ENCODE results near the gene NR4A3. TPM values are rescaled to one million over a fixed set of nuclear protein-coding genes. Genes with fewer than 3 reads are reported as not detected.

The NR4A3 gene
- total and polyA plus RNA-seq, 2 experiments from 2014 or later, result 0.10 to 0.17 TPM

DNA sequence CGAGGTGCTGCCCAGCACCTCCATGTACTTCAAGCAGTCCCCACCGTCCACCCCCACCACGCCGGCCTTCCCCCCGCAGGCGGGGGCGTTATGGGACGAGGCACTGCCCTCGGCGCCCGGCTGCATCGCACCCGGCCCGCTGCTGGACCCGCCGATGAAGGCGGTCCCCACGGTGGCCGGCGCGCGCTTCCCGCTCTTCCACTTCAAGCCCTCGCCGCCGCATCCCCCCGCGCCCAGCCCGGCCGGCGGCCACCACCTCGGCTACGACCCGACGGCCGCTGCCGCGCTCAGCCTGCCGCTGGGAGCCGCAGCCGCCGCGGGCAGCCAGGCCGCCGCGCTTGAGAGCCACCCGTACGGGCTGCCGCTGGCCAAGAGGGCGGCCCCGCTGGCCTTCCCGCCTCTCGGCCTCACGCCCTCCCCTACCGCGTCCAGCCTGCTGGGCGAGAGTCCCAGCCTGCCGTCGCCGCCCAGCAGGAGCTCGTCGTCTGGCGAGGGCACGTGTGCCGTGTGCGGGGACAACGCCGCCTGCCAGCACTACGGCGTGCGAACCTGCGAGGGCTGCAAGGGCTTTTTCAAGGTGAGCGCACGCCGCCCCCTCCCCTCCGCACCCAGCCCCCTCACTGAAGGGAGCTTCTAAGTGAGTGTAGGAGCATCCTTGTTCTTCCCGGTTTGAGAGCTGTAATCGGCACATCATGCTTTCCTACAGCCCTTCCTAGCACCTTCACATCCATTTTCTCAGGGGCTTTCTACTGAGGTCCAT is 6.9 kb downstream of the NR4A3 start:
- peak overlapping the region; percentile 73; the same call in 1 of the 2 replicates for H2AFZ ChIP-seq
- H4K20me1 ChIP-seq (replicated peaks; ENCODE audit: insufficient read depth), result peaks cover 16% of the 10 kb centered on the region
- ATAC-seq (peak; percentile 18), DNase-seq (ENCODE audit: low spot score) (peak; percentile 74)
- H3K9me2 ChIP-seq (ENCODE audit: insufficient read depth), result no peaks in the 10 kb centered on the region
- peaks cover 67% of the 10 kb centered on the region for H3K27me3 Mint-ChIP-seq (ENCODE audit: insufficient read depth, low read depth, poor library complexity)
- peaks cover 5% of the 10 kb centered on the region; the same call in 1 of the 2 replicates for H3K36me3 ChIP-seq (ENCODE audit: insufficient read depth)
- no peak overlapping the region for H3K27ac Mint-ChIP-seq
- peaks cover 8% of the 10 kb centered on the region; the same call in 1 of the 3 replicates for H3K9me3 Mint-ChIP-seq
- H3K79me2 ChIP-seq (replicated peaks; ENCODE audit: insufficient read depth), result no peaks in the 10 kb centered on the region
- H3K4me1 ChIP-seq (ENCODE audit: insufficient read depth), result peaks cover 36% of the 10 kb centered on the region
- no peaks in the 10 kb centered on the region; the same call in 2 of the 3 replicates for H3K36me3 Mint-ChIP-seq (ENCODE audit: low read depth)
- H3K4me3 ChIP-seq, result peak overlapping the region; percentile 55
- peak overlapping the region; percentile 72 for H3K4me3 Mint-ChIP-seq
- H3K4me2 ChIP-seq, result peak overlapping the region; percentile 85
- H3K4me1 Mint-ChIP-seq, result peaks cover 23% of the 10 kb centered on the region
- peaks cover 7% of the 10 kb centered on the region; the same call in 1 of the 2 replicates for H3F3A ChIP-seq (replicated peaks; ENCODE audit: low read depth)
- H3K27ac ChIP-seq (ENCODE audit: low read depth), result no peak overlapping the region
- H3K27me3 ChIP-seq (ENCODE audit: insufficient read depth), result peaks cover 83% of the 10 kb centered on the region
- TF ChIP-seq NANOG (IDR thresholded peaks at IDR 0.05; ENCODE audit: borderline replicate concordance), result no peak
- TF ChIP-seq ZNF114 (CRISPR knock-in tag; IDR thresholded peaks at IDR 0.05), result no peak
- no peak for TF ChIP-seq ETS1 (IDR thresholded peaks at IDR 0.05)
- no peak for TF ChIP-seq JUNB (IDR thresholded peaks at IDR 0.05; ENCODE audit: unreplicated experiment)
- peak; percentile 48 for TF ChIP-seq EZH2 (IDR thresholded peaks at IDR 0.05; ENCODE audit: low read depth, unreplicated experiment)
- TF ChIP-seq CREB1 (CRISPR knock-in tag; IDR thresholded peaks at IDR 0.05; ENCODE audit: low read depth), result 0 out of 2 replicates have a peak, but pooled peaks have one; percentile 4
- no peak for TF ChIP-seq POLR2AphosphoS5 (IDR thresholded peaks at IDR 0.05; ENCODE audit: low read depth)
- no peak for TF ChIP-seq EZH2phosphoT487 (IDR thresholded peaks at IDR 0.05; ENCODE audit: unreplicated experiment)
- TF ChIP-seq ZNF331 (CRISPR knock-in tag; IDR thresholded peaks at IDR 0.05; ENCODE audit: low read depth), result no peak
- TF ChIP-seq STAT1 (IDR thresholded peaks at IDR 0.05; ENCODE audit: unreplicated experiment), result no peak
- TF ChIP-seq, protein P1, sequence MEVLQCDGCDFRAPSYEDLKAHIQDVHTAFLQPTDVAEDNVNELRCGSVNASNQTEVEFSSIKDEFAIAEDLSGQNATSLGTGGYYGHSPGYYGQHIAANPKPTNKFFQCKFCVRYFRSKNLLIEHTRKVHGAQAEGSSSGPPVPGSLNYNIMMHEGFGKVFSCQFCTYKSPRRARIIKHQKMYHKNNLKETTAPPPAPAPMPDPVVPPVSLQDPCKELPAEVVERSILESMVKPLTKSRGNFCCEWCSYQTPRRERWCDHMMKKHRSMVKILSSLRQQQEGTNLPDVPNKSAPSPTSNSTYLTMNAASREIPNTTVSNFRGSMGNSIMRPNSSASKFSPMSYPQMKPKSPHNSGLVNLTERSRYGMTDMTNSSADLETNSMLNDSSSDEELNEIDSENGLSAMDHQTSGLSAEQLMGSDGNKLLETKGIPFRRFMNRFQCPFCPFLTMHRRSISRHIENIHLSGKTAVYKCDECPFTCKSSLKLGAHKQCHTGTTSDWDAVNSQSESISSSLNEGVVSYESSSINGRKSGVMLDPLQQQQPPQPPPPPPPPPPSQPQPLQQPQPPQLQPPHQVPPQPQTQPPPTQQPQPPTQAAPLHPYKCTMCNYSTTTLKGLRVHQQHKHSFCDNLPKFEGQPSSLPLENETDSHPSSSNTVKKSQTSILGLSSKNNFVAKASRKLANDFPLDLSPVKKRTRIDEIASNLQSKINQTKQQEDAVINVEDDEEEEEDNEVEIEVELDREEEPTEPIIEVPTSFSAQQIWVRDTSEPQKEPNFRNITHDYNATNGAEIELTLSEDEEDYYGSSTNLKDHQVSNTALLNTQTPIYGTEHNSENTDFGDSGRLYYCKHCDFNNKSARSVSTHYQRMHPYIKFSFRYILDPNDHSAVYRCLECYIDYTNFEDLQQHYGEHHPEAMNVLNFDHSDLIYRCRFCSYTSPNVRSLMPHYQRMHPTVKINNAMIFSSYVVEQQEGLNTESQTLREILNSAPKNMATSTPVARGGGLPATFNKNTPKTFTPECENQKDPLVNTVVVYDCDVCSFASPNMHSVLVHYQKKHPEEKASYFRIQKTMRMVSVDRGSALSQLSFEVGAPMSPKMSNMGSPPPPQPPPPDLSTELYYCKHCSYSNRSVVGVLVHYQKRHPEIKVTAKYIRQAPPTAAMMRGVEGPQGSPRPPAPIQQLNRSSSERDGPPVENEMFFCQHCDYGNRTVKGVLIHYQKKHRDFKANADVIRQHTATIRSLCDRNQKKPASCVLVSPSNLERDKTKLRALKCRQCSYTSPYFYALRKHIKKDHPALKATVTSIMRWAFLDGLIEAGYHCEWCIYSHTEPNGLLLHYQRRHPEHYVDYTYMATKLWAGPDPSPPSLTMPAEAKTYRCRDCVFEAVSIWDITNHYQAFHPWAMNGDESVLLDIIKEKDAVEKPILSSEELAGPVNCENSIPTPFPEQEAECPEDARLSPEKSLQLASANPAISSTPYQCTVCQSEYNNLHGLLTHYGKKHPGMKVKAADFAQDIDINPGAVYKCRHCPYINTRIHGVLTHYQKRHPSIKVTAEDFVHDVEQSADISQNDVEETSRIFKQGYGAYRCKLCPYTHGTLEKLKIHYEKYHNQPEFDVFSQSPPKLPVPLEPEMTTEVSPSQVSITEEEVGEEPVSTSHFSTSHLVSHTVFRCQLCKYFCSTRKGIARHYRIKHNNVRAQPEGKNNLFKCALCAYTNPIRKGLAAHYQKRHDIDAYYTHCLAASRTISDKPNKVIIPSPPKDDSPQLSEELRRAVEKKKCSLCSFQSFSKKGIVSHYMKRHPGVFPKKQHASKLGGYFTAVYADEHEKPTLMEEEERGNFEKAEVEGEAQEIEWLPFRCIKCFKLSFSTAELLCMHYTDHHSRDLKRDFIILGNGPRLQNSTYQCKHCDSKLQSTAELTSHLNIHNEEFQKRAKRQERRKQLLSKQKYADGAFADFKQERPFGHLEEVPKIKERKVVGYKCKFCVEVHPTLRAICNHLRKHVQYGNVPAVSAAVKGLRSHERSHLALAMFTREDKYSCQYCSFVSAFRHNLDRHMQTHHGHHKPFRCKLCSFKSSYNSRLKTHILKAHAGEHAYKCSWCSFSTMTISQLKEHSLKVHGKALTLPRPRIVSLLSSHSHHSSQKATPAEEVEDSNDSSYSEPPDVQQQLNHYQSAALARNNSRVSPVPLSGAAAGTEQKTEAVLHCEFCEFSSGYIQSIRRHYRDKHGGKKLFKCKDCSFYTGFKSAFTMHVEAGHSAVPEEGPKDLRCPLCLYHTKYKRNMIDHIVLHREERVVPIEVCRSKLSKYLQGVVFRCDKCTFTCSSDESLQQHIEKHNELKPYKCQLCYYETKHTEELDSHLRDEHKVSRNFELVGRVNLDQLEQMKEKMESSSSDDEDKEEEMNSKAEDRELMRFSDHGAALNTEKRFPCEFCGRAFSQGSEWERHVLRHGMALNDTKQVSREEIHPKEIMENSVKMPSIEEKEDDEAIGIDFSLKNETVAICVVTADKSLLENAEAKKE (CRISPR knock-in tag; IDR thresholded peaks at IDR 0.05), result no peak
- TF ChIP-seq, protein P2, sequence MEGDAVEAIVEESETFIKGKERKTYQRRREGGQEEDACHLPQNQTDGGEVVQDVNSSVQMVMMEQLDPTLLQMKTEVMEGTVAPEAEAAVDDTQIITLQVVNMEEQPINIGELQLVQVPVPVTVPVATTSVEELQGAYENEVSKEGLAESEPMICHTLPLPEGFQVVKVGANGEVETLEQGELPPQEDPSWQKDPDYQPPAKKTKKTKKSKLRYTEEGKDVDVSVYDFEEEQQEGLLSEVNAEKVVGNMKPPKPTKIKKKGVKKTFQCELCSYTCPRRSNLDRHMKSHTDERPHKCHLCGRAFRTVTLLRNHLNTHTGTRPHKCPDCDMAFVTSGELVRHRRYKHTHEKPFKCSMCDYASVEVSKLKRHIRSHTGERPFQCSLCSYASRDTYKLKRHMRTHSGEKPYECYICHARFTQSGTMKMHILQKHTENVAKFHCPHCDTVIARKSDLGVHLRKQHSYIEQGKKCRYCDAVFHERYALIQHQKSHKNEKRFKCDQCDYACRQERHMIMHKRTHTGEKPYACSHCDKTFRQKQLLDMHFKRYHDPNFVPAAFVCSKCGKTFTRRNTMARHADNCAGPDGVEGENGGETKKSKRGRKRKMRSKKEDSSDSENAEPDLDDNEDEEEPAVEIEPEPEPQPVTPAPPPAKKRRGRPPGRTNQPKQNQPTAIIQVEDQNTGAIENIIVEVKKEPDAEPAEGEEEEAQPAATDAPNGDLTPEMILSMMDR (conservative IDR thresholded peaks at IDR 0.05; ENCODE audit: low read depth in 2 of 2), result no peak
- TF ChIP-seq, protein P3, sequence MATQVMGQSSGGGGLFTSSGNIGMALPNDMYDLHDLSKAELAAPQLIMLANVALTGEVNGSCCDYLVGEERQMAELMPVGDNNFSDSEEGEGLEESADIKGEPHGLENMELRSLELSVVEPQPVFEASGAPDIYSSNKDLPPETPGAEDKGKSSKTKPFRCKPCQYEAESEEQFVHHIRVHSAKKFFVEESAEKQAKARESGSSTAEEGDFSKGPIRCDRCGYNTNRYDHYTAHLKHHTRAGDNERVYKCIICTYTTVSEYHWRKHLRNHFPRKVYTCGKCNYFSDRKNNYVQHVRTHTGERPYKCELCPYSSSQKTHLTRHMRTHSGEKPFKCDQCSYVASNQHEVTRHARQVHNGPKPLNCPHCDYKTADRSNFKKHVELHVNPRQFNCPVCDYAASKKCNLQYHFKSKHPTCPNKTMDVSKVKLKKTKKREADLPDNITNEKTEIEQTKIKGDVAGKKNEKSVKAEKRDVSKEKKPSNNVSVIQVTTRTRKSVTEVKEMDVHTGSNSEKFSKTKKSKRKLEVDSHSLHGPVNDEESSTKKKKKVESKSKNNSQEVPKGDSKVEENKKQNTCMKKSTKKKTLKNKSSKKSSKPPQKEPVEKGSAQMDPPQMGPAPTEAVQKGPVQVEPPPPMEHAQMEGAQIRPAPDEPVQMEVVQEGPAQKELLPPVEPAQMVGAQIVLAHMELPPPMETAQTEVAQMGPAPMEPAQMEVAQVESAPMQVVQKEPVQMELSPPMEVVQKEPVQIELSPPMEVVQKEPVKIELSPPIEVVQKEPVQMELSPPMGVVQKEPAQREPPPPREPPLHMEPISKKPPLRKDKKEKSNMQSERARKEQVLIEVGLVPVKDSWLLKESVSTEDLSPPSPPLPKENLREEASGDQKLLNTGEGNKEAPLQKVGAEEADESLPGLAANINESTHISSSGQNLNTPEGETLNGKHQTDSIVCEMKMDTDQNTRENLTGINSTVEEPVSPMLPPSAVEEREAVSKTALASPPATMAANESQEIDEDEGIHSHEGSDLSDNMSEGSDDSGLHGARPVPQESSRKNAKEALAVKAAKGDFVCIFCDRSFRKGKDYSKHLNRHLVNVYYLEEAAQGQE (IDR thresholded peaks at IDR 0.05; ENCODE audit: unreplicated experiment), result no peak

Measured in GM23338 (cell line).